GM18873 (cell line): ENCODE results near the gene NT5C.

ENCODE experiments used
- ATAC-seq: cut with Tn5 transposase; IDR thresholded peaks from one replicate; pipeline ENCODE4 v1.9.1; 2021; ENCODE audit warnings: mild to moderate bottlenecking, moderate library complexity, moderate number of reproducible peaks; ENCODE audit not compliant: unreplicated experiment, low FRiP score

The NT5C gene

GRCh38 chr17:75097865-75098264 lies 33.7 kb downstream of the NT5C start:
- no peak for ATAC-seq

- no peak for ATAC-seq
These were observed 35.4 kb downstream of the NT5C start for GRCh38 chr17:75096082-75096625.

- no peak for ATAC-seq
These were observed 36.6 kb downstream of the NT5C start for GRCh38 chr17:75094871-75095399.

GRCh38 chr17:75093548-75094158 lies 37.9 kb downstream of the NT5C start:
- ATAC-seq, result no peak

GRCh38 chr17:75091855-75092327 lies 39.7 kb downstream of the NT5C start:
- no peak for ATAC-seq

GRCh38 chr17:75090871-75091854 lies 40.4 kb downstream of the NT5C start:
- no peak for ATAC-seq

- ATAC-seq, result no peak
These were observed 42.8 kb downstream of the NT5C start for GRCh38 chr17:75088465-75089417.

- ATAC-seq, result no peak
These were observed 43.7 kb downstream of the NT5C start, which contains the start of gene SLC16A5 for GRCh38 chr17:75087558-75088453. TSS of gene SLC16A5 (plus strand) at chr17:75087954. CDS start at chr17:75093637, 5,683 bp downstream.

GRCh38 chr17:75087182-75087557 lies 44.4 kb downstream of the NT5C start:
- ATAC-seq, result no peak

- ATAC-seq, result no peak
These were observed 44.9 kb downstream of the NT5C start for GRCh38 chr17:75086496-75087181.

GRCh38 chr17:75084039-75084660 lies 47.4 kb downstream of the NT5C start:
- no peak for ATAC-seq

- no peak for ATAC-seq
These were observed 48.9 kb downstream of the NT5C start for GRCh38 chr17:75082683-75083082.

- ATAC-seq, result no peak
These were observed 49.7 kb downstream of the NT5C start for GRCh38 chr17:75081611-75082540.
